ENCODE data around the gene FAP.

FAP gene, protein sequence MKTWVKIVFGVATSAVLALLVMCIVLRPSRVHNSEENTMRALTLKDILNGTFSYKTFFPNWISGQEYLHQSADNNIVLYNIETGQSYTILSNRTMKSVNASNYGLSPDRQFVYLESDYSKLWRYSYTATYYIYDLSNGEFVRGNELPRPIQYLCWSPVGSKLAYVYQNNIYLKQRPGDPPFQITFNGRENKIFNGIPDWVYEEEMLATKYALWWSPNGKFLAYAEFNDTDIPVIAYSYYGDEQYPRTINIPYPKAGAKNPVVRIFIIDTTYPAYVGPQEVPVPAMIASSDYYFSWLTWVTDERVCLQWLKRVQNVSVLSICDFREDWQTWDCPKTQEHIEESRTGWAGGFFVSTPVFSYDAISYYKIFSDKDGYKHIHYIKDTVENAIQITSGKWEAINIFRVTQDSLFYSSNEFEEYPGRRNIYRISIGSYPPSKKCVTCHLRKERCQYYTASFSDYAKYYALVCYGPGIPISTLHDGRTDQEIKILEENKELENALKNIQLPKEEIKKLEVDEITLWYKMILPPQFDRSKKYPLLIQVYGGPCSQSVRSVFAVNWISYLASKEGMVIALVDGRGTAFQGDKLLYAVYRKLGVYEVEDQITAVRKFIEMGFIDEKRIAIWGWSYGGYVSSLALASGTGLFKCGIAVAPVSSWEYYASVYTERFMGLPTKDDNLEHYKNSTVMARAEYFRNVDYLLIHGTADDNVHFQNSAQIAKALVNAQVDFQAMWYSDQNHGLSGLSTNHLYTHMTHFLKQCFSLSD

DNA sequence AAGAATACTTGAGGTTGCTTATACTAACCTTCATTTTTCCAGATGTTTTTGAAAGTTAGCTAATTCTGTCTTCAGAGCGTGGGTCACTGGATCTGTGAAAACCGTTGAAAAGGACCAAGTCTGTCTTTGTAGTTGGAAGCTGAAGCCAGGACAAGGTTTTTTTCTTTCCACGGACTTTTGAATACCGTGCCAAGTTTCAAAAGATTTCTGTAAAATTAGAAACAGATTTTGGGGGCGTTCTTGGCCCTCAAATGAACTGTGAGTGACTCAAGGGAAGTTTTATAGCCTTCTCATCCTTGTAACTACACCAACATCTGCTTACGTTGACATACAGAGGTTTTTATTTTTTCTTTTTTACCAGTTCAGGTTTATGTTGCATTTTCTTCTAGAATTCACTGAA, at the start of gene FAP:
Gene FAP, minus strand, starts transcription at position 152 of the 400 bp plus-strand sequence. Its CDS starts 118 bp downstream, at position 34.
- DNase-seq (ENCODE audit: low read depth) = no peak

DNA sequence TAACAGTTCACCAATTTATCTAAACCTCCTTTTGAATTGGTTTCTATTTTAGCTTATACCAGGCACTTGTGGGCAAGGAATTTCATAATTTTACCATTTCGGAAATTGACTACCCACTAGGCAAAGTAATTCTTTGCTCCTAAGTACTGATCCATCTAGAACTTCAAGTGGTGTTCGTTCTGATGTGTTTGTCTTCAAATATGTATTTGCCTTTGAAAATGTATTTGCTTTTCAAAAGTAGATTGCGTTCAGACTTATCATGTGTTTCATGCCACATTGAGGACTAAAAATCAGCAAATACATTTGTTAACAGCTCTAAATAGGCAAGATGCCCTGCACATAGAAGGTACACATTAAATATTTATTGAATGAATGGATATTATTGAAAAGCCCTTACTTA, 48.5 kb upstream of the FAP start:
- DNase-seq (ENCODE audit: low read depth) = no peak

DNA sequence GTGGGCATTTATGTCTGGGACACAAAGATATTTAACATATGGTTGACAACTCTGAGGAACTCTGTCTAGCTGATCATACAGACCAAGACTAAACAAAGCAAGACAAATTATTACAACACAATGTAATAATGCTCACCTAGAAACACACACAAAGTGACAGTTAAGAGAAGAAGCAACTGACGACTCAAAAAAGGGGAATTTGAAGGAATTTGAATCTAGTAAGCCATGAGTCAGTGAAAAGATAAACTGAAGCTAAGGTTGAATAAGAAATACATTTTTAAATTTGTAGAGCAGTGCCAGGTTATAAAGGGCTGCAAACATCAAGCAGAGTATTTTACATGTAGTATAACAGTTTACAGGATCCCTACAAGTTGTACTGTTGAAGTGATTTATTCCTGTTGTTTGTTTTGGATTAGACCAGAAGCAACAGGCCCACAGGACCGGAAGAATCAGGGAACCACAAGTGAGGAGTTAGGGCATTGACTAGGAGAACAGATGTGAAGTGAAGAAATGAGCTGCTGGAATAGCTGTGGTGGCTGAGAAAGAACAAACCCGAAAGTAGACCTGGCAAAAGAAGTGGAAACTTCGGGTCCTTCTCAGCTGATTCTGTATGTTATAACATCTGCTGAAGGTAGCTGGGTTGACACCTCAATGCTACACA, 39.6 kb upstream of the FAP start:
- DNase-seq (ENCODE audit: low read depth) = no peak

DNA sequence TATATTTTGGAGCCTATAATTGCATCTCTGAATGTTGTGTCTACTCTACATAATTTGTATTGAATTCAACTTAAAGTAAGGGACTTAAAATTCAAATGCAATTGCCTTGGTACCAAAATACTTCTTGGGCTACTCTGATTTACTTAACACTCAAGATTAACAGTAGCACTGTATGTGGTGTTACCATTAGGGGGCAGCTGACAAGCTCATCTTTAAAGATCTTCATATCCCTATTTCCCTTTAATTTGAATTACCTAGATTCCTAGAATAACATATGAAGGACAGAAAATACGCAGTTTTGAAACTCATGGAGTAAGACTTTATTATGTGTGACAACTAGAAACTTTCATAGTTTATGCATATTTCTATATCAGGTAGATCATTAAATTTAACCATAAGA, 37.4 kb upstream of the FAP start:
- no peak for DNase-seq (ENCODE audit: low read depth)

DNA sequence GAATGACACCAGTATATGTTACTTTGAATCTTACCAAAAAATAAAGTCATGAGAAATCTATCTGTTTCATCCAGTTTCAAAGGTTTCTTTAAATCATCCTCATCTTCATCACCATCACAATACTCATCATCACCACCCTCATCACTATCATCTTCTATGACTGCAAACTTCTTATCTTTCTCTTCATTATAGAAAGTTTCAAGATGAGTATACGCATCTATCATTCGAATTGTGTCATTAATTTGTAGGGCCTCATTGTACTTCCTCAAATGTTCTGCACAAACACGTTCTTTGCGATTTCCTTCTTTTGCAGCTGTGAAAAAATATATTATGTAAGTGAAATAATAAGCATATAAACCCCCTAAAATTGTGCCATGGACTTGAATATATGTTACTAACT, 34.1 kb upstream of the FAP start:
- no peak for DNase-seq (ENCODE audit: low read depth)

DNA sequence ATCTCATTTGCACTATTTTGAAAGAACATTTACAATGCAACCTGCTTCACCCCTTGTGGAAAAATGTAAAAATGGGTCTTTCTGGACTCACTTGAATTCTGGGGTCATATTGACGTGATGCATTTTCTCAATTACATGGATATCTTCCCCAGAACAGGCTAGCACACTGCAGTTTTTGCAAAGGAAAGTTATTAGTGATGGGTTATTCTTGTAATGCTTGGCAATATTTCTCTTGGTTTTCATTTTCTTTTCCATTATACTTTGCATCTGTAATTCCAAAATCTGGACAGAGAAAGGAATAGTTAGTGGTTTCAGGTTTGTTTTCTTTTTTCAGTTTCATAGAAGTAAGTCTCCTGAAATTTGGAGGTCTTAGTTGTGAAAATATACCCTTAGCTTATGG, 24.8 kb upstream of the FAP start:
- no peak for DNase-seq (ENCODE audit: low read depth)

DNA sequence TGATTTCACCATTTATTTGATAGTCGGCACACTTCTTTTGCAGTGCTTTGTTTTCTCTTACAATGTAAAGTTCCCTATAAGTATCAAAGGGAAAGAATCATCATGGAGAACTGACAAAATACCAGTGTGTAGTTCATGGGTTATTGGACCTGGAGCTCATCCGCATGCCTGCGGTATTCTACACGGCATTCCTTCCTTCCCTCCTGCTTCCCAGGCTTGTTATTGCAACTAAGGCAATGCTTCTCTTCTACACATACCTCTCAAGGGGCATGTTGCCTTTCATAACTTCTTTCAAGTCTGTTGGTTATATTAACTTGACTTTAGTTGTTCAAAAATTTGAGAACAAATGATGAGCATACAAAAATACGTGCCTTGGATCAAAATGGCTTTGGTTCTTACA, 24.3 kb upstream of the FAP start:
- DNase-seq (ENCODE audit: low read depth) = no peak

DNA sequence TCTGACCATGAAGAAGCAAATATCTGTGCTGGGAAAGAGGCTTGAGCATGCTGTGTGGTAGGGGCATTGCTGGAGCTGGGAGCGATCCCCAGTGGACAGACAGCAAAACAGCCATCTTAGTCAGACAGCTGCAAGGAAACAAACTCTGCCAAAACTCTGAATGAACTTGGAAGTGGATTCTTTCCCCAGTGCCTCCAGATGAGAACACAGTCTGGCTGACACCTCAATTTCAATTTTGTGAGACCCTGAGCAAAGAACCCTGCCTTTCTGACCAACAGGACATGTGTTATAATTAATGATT, 23.2 kb upstream of the FAP start:
- DNase-seq (ENCODE audit: low read depth) = no peak

DNA sequence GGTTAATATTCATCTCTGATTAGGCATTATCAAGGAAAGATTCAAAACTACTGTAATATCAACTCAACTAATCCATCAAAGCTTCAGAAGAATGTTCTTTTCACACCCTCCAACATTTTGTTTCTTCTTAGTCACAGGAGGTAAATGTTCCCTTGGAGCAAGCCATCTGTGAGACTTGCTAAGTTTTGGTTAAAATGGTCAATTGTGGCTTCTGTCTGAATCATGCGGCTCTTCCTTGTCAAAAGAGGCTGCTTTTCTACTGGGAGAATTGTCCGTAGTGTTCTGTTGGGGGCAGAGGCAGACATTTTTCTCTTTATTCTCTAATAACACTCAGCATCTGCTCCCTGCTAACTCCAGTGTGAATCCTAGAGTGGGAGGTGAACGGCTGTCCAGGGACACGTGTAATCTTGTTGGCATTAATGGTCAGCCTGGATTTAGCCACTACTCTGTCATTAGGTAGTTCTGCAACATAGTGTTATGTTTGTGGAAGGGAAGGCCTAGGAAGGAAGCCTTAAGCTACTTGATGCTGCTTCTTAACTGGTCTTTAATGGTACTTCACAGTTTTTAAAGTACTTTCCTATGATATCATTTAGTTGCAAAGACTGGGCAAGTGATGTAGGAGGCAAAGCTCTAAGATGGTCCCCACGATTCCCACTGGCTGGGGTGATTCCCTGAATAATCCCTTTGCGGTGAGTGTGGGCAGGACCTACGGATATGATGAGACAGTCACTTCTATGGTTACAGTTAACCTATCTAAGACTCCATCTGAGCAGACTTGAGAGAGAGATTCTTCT, 22.6 kb upstream of the FAP start:
- no peak for DNase-seq (ENCODE audit: low read depth)

DNA sequence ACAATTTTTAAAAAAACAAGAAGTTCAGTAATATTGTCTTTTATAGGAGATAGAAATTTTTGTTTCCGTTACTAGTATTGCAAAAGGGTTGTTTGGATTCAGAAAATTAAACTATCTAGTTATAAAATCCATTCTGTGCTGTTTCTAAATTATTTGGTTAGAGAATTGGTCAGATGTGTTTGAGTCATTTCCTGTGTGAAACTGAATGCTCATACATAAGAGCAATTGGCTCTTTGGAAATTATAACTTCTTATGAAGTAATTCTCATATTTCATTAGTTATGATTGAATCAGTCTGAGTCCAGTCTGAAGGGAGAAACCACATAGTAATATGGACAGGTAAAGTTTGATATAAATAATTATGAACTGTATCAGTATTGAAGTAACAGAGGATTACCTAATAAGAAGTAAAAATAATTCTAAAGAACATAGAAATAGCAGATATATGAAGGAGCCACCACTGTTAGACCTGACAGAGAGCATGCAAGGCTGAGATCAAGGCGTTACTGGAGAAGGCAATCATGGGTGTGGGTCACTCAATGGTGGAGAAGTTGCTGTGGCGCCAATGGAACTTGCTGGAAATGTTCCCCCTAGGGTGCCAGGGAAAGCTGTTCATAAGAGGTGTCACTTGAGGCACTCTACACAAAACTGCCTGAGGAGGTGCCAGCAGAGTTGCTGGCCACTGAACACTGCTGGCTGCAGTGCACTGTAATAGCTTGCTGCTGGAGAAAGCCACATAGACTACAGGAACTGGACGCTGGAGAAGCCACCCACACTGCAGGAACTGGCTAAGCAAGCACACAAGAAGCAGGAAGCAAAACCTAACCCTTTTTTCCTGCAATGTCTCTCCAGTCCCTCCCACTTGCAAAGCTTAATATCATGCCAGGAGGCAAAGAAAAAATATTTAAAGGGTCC, 18.0 kb upstream of the FAP start:
- no peak for DNase-seq (ENCODE audit: low read depth)

DNA sequence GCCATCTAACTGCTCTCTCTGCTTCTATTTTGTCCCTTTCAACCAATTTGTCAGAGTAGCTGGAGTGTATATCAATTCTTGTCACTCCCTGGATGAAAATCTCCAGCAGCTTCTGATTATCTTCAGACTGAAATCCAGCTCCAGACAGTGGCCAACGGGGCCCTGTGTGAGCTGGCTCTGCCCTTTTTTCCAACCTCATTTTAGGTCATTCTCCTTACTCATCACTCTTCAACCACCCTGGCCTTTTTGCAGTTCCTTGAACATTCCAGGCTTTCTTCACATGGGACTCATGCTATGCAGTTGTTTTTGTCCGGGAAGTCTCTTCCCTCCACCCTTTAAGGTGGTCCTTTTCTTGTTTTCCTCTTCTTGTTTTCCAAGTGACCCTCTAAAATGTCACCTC, 15.4 kb upstream of the FAP start:
- no peak for DNase-seq (ENCODE audit: low read depth)

DNA sequence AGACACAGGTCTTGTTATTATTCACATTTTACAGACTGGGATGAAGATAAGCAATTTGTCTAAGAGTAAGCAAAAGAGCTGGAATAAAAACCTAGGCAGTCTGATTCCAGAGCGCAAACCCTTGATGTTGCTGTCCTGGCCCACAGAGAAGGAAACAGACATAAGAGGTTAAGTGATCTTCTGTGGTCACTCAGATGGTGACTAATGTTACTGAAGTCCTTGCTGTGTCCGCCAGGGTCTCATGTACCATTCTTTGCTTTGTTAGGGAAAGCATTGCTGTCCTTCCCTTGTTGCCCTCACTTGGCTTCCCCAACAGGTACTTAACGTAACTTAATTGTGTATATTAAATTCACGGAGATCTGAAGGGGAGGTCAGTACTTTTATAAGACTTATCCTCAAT, 14.9 kb upstream of the FAP start:
- DNase-seq (ENCODE audit: low read depth) = no peak

DNA sequence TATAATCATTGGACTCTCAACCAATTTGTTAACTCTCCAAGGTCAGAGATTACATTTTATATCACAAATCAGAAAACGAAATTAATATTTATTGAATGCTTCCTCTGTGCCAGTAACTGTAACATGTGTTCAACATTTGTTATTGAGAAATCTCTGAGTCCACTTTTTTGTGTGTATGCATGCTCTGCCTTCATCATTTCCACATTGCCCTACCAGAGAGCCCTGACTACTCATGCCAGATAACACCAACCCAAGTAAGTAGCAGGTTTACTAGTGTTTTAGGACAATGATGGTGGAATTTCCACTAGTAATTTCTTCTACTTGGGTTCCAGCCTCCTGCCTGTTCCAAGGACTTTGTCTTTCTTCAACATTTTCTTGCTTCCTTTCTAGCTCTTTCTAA, 14.2 kb upstream of the FAP start:
- no peak for DNase-seq (ENCODE audit: low read depth)

DNA sequence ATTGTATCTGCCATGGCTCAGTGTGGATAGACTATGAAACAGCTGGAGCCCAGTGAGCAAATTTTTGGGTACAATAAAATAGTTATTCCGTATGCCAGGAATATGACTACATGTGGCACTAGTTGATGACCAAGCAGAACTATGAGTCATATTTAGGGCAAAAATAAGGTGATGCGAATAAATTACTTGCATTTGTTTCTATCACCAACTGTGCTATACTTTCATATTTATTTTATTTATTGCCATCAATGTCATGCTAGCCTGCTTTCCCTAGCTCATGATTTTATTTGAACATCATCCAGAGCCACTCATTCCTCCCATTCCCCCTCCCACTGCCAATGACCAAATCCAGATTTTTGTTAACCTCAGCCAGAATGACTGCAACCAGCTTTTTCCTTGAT, 13.3 kb upstream of the FAP start:
- no peak for DNase-seq (ENCODE audit: low read depth)

DNA sequence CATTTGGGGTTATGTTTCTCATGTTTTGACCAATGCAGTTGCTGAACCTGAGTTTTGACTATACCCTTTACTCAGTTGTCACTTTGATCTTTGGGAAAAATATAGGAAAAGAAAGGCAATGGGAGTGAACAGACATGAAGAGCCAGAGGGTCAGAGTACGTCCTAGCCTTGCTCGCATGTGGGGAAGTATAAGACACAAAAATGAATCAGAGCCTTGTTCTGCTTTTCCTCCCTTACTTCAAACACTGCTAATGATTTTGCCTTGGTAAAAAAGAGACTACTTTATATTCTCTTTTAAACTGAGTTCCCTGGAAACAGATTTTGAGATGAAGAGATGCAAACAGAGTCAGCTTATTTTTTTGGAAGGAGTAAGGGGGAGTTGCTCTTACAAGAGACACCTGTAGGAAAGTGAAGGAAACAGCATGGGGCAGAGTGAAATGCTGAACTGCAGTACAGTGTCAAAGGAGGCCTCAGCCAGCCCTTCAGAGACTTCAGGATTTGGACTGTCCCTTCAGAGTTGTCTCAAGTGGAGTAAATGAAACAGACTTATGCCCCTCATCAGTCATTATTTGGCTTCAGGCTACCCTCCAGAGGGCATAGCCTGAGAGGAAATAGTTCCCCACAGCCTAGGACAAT, 11.1 kb upstream of the FAP start:
- DNase-seq (ENCODE audit: low read depth) = no peak

DNA sequence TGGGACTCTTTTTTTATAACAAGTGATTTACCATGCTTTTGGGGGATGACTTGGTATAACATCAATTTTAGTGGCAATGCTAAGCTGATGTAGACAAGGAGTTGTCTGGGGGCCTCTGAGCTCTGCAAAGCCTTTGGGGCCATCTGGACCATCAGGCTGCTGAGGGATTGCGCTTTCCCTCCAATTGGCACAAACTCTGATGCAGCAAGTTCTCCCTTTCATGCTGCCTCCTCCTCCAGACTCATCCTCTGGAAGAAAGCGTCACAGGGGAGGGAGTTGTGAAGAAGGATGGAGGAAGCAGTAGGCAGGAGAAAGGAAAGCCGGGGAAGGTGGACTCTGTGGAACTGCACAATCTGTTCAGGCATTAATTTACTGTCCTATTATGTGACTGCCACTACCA, 10.2 kb upstream of the FAP start:
- no peak for DNase-seq (ENCODE audit: low read depth)

DNA sequence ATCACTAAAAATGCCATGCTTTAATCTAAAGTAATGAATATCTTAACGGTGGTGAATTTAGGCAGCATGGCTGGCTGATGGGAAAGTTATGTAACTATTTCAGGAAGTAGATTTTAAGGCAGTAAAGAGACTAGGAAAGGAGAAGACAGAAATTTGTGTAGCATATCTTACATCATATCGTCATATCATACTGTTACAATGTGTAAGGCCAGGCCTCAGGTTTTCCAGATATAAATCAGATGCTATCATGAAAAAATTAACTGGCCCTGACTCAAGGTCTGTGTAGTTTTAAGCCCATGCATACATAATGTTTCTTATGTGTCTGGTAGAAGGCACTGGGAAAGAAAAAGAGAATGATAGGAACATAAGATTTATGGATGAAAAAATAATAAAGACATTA, 8.9 kb upstream of the FAP start:
- DNase-seq (ENCODE audit: low read depth) = no peak

DNA sequence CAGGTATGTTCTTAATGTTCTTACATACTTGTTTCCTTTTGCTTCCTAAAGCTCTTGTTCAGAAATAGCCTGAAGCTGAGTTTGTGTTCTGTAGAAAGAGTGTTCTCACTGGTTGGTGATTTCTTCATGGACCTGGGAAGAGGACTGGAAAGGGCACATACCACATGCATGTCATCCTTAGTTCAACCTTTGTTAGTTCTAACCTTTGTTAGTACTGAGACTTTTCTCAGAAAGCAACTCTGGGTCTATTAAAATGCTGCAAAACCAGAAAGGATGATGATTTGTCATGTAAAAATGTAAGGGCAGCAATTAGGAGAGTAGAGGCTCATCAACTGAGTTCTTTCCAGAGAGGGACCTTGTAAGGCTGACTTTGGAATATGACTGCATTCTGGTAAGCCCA, 2.5 kb upstream of the FAP start:
- no peak for DNase-seq (ENCODE audit: low read depth)

DNA sequence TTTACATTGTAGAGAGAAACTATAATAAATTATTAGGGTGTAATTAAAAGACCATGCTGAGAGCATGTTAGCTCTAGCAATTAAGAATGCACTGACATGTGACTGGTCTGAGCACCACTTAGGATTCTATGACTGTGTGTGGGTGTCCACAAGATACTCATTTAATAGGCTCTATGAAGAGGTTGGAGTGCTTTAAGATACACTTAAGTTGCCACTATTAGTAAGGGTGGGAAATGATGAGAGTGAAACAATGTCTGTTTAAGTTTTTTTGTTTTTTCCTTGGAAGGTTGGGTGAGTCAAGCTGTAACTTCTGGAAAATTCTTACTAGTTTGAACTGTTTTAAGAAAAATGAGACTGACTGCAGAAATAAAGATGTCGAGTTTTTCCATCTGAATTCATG, 1.8 kb upstream of the FAP start:
- DNase-seq (ENCODE audit: low read depth) = no peak

DNA sequence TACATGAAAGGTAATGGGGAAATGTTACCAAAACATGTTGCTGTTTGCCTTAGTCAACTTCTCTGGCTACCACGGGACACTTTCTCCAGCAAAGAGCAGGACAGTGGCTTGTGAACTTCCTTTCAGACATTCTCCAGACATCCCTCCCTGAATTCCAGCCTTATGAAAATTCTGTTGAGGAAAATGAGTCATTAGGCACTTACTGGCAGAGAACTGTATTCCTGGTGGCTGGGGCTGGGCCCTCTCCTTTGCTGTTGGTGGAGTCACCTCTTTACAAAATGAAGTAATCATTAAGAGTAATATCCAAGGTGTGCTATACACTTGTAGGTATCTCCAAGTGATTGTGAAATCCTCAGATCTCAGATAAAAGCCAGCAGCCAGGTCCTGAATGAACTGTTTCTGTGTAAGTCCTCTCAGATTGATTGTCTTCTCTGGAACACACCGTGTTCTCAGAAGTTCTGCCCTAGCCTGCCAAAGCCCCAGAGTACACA, 1.3 kb upstream of the FAP start:
- no peak for DNase-seq (ENCODE audit: low read depth)

DNA sequence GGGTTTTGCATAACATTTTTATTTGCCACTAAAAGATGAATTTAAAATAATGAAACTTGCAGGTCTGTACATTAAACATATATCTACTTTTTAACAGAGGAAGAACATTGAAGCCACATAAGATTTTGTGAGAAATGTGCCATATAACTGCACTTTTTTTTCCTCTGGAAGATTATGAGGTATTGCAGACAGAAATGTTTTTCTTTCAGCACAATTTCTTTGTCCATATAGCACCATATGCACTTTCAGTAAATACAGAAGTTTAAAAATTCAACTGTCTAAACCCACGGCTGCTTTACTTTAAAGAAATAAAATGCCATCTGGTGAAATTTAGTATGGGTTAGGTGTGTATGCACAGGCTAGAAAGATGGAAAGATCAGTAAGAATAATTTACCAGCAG, 470 bp upstream of the FAP start:
- no peak for DNase-seq (ENCODE audit: low read depth)

Data from stimulated activated CD8-positive, alpha-beta memory T cell treated with anti-CD3 and anti-CD28 coated beads, Interleukin-4, amount 100 ng/mL, for 24 hours (primary cell).